HCT116 (cell line): ENCODE data around the gene LINC00305. TPM values are rescaled to one million over a fixed set of nuclear protein-coding genes. Genes with fewer than 3 reads are reported as not detected.

ENCODE experiments used
- ATAC-seq: fragments of 200-7000 bp; cut with Tn5 transposase; 2 replicates; pipeline ENCODE4 v1.9.1; 2020; ENCODE audit warnings: mild to moderate bottlenecking, moderate library complexity
- BruUV-seq: library from RNA; stranded (reverse); fragments of 400-500 nt; replicated peaks from 2 replicates; lab custom pipeline; 2021; lab: Mats Ljungman, UMichigan
- CTCF ChIA-PET: fragments of 300-600 bp; sonication (Branson Sonifier 250); formaldehyde crosslinking; loops from one replicate; lab custom pipeline; 2021; ENCODE audit warnings: antibody characterized with exemption; lab: Charles Lee
- POLR2A ChIA-PET: fragments of 300-600, 350-600 bp; sonication (Branson Sonifier 250); formaldehyde crosslinking; loops from one replicate; lab custom pipeline; 2021; ENCODE audit warnings: antibody characterized with exemption; lab: Charles Lee
- RAD21 ChIA-PET, 2 experiments: fragments of 300-600 bp; sonication (Branson Sonifier 250); formaldehyde crosslinking; loops; one replicate each; lab custom pipeline; 2023; ENCODE audit warnings: low total read pairs in 2 of 2; ENCODE audit not compliant: uncharacterized antibody in 2 of 2, unreplicated experiment in 2 of 2, low non-redundant PET in 1 of 2; lab: Charles Lee
- DNase-seq: peaks from one replicate; pipeline ENCODE4 v3.0.0-alpha.2; 2010; ENCODE audit warnings: low read depth, low spot score
- H2AFZ ChIP-seq: fragments of 200-600 bp; shearing (Covaris generic), sonication (generic); 2 replicates; pipeline ENCODE4 v1.6.1; 2017; ENCODE audit warnings: low read depth, mixed run types, mixed read lengths, antibody characterized with exemption, low read length; ENCODE audit not compliant: poor library complexity, severe bottlenecking
- H3K27ac ChIP-seq: 2 replicates; pipeline ENCODE4 v1.5.1; 2012; ENCODE audit warnings: low read depth, low read length
- H3K27me3 ChIP-seq: fragments of 200-600 bp; sonication (generic); 2 replicates; pipeline ENCODE4 v1.6.1; 2016; ENCODE audit warnings: mixed run types, low read length, mixed read lengths; ENCODE audit not compliant: insufficient read depth
- H3K36me3 ChIP-seq, 2 experiments: fragments of 200-500 bp in 1 of 2; fragments of 200-600 bp in 1 of 2; sonication (Bioruptor generic) in 1 of 2; sonication (generic) in 1 of 2; 2 replicates each; pipeline versions ENCODE4 v1.5.1 to v1.6.1; 2014 to 2016; ENCODE audit warnings: low read length in 2 of 2, inconsistent platforms in 1 of 2, mixed read lengths in 1 of 2, mixed run types in 1 of 2; ENCODE audit not compliant: insufficient read depth in 2 of 2, control insufficient read depth in 1 of 2
- H3K4me1 ChIP-seq, 2 experiments: fragments of 200-600 bp in 1 of 2; sonication (generic) in 1 of 2; 2 replicates each; pipeline versions ENCODE4 v1.5.1 to v1.6.1; 2012 to 2017; ENCODE audit warnings: low read length in 2 of 2, inconsistent platforms in 1 of 2, mild to moderate bottlenecking in 1 of 2, mixed read lengths in 1 of 2, mixed run types in 1 of 2, moderate library complexity in 1 of 2; ENCODE audit not compliant: insufficient read depth in 2 of 2, control insufficient read depth in 1 of 2
- H3K4me2 ChIP-seq: fragments of 200-600 bp; sonication (generic); 2 replicates; pipeline ENCODE4 v1.6.1; 2017; ENCODE audit warnings: mixed run types, low read length, mixed read lengths
- H3K4me3 ChIP-seq, 2 experiments: fragments of 200-600 bp in 1 of 2; sonication (generic) in 1 of 2; replicated peaks in 1 of 2; 2 replicates each; pipeline ENCODE4 v1.5.1; 2011 to 2016; ENCODE audit warnings: low read length in 2 of 2, control low read depth in 1 of 2, low read depth in 1 of 2, mild to moderate bottlenecking in 1 of 2, mixed read lengths in 1 of 2, mixed run types in 1 of 2
- H3K79me2 ChIP-seq: fragments of 200-600 bp; sonication (generic); 2 replicates; pipeline ENCODE4 v1.6.1; 2017; ENCODE audit warnings: mild to moderate bottlenecking, mixed run types, low read length, moderate library complexity, mixed read lengths; ENCODE audit not compliant: insufficient read depth
- H3K9ac ChIP-seq: fragments of 200-600 bp; sonication (generic); 2 replicates; pipeline ENCODE4 v1.6.1; 2016; ENCODE audit warnings: low read length, mixed read lengths
- H3K9me2 ChIP-seq: fragments of 200-600 bp; sonication (generic), shearing (Covaris generic); 2 replicates; pipeline ENCODE4 v1.6.1; 2017; ENCODE audit warnings: mixed run types, mild to moderate bottlenecking, moderate library complexity; ENCODE audit not compliant: insufficient read depth
- H3K9me3 ChIP-seq, 2 experiments: fragments of 200-500 bp in 1 of 2; fragments of 200-600 bp in 1 of 2; sonication (Bioruptor generic) in 1 of 2; sonication (generic) in 1 of 2; 2 replicates each; pipeline ENCODE4 v1.6.1; 2014 to 2017; ENCODE audit warnings: low read length in 2 of 2, mixed read lengths in 2 of 2, inconsistent platforms in 1 of 2, low read depth in 1 of 2, mild to moderate bottlenecking in 1 of 2, mixed run types in 1 of 2, moderate library complexity in 1 of 2; ENCODE audit not compliant: control insufficient read depth in 1 of 2, insufficient read depth in 1 of 2
- H4K20me1 ChIP-seq: fragments of 200-600 bp; sonication (generic), shearing (Covaris generic); 2 replicates; pipeline ENCODE4 v1.6.1; 2017; ENCODE audit warnings: mixed run types, mild to moderate bottlenecking, moderate library complexity; ENCODE audit not compliant: insufficient read depth
- CBX3 ChIP-seq: IDR thresholded peaks from 2 replicates; pipeline ENCODE4 v1.6.1; 2012; ENCODE audit warnings: low read depth
- YY1 ChIP-seq: IDR thresholded peaks from 2 replicates; pipeline ENCODE4 v1.6.1; 2011; ENCODE audit warnings: low read length, low read depth, moderate library complexity, mild to moderate bottlenecking; ENCODE audit not compliant: insufficient replicate concordance; ENCODE audit errors: extremely low read depth
- ZBTB33 ChIP-seq: IDR thresholded peaks from 2 replicates; pipeline ENCODE4 v1.6.1; 2011; ENCODE audit warnings: mild to moderate bottlenecking, low read length, moderate library complexity; ENCODE audit not compliant: insufficient replicate concordance; ENCODE audit errors: extremely low read depth
- intact Hi-C: fragments of 100-400 bp; cut with micrococcal nuclease; formaldehyde crosslinking; loops from 2 replicates; pipeline ENCODE4 v1.10.0; 2022
- total RNA-seq: library from RNA; stranded (reverse); gene quantifications from one replicate; pipeline ENCODE4 v1.2.1, GENCODE V29; 2021; ENCODE audit not compliant: unreplicated experiment

Gene LINC00305
- total RNA-seq, 1 experiment from 2014 or later: not detected

GRCh38 chr18:64191069-64191468 is 42.2 kb upstream of the LINC00305 start:
- Histone ChIP-seq H3K27ac (no peak overlapping the region), H3K27me3 (no peaks in the 10 kb centered on the region), H3K4me2 (no peak overlapping the region), H3K79me2 (no peaks in the 10 kb centered on the region), H3K9me2 (no peaks in the 10 kb centered on the region), H3K4me3 (no peak overlapping the region), H2AFZ (no peak overlapping the region), H3K36me3 (no peaks in the 10 kb centered on the region), H3K9me3 (peaks cover 0 to 3% of the 10 kb centered on the region in 2 experiments; a peak in 1 of 4 replicates), H4K20me1 (no peaks in the 10 kb centered on the region), H3K9ac (no peak overlapping the region), H3K4me1 (no peaks in the 10 kb centered on the region)
- TF ChIP-seq YY1: no peak
- TF ChIP-seq CBX3: no peak
- POLR2A ChIA-PET: no interaction called here
- DNase-seq (no peak), ATAC-seq (no peak)
- RAD21 ChIA-PET: no interaction called here
- CTCF ChIA-PET: no interaction called here
- intact Hi-C loops: no loop called here
- no TSS peak for BruUV-seq

DNA sequence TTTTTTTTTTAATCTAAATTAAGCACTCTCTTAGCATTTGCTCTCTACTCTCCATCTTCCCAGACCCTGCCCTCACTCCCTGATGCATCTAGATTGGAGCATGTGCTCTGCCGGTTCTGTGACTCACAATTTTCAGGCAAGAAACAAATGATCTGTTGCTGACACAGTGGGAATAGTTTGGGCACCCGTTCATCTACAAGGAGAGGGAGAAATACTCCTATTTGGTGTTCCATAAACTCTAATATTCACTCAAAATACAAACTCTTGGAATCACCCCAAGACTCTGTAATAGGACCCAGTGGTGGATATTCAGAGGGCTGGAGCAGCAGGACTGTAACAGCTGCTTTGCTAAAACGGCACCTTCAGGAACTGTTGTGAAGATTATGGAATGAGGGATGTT is 37.1 kb upstream of the LINC00305 start:
- no peak for ATAC-seq
- Histone ChIP-seq H3K36me3 (no peaks in the 10 kb centered on the region), H3K27ac (no peak overlapping the region), H3K4me3 (no peak overlapping the region), H3K9ac (no peak overlapping the region), H3K4me2 (no peak overlapping the region), H3K27me3 (no peaks in the 10 kb centered on the region), H3K9me3 (peaks cover 3 to 5% of the 10 kb centered on the region in 2 experiments; a peak in 1 of 4 replicates), H4K20me1 (no peaks in the 10 kb centered on the region), H3K79me2 (no peaks in the 10 kb centered on the region), H2AFZ (no peak overlapping the region), H3K4me1 (no peaks in the 10 kb centered on the region), H3K9me2 (no peaks in the 10 kb centered on the region)
- ChIA-PET RAD21 (no interaction called here), POLR2A (no interaction called here), CTCF (no interaction called here)
- no peak for DNase-seq
- BruUV-seq: no TSS peak
- TF ChIP-seq ZBTB33: no peak
- intact Hi-C loops: no loop called here
